Body of pancreas (tissue), 4 donors: Measurements from ENCODE around the gene NUBP2. TPM values are rescaled to one million over a fixed set of nuclear protein-coding genes. Genes with fewer than 3 reads are reported as not detected.

ENCODE experiments used
- ATAC-seq: fragments of 150-250 bp; one replicate; pipeline ENCODE4 v1.9.1; 2016
- DNase-seq, 4 donors: peaks; one replicate each; pipeline ENCODE4 v3.0.0-alpha.2; 2019
- H3K27ac ChIP-seq, 4 donors: fragments of 200-600 bp; sonication (generic); 1 replicate in 3 of 4; 2 replicates in 1 of 4; pipeline versions ENCODE4 v1.5.1 to v1.6.1; 2016 to 2019; ENCODE audit warnings: mild to moderate bottlenecking in 1 of 4, mixed read lengths in 1 of 4, moderate library complexity in 1 of 4
- H3K27me3 ChIP-seq, 2 donors: fragments of 200-600 bp; sonication (generic); one replicate each; pipeline ENCODE4 v1.6.0; 2016; ENCODE audit warnings: mild to moderate bottlenecking in 1 of 2
- H3K36me3 ChIP-seq, 2 donors: fragments of 200-600 bp; sonication (generic); replicated peaks in 1 of 2; 2 replicates each; pipeline ENCODE4 v1.5.1; 2016; ENCODE audit warnings: low read depth in 2 of 2; ENCODE audit not compliant: insufficient read depth in 1 of 2
- H3K4me1 ChIP-seq: fragments of 200-600 bp; sonication (generic); one replicate; pipeline ENCODE4 v1.6.0; 2016
- H3K4me3 ChIP-seq, 2 donors: fragments of 200-600 bp; sonication (generic); 1 replicate in 1 of 2; 2 replicates in 1 of 2; pipeline ENCODE4 v1.5.1; 2016 to 2019
- H3K9me3 ChIP-seq, 3 donors: fragments of 200-600 bp; sonication (generic); 1 replicate in 2 of 3; 2 replicates in 1 of 3; pipeline ENCODE4 v1.5.1; 2016
- CTCF ChIP-seq, 7 experiments: fragments of 450-650 bp in 4 of 7; fragments of 200-600 bp in 3 of 7; sonication (generic) in 3 of 7; IDR thresholded peaks; one replicate each; pipeline ENCODE4 v1.5.1; 2016 to 2019; ENCODE audit warnings: antibody characterized with exemption in 7 of 7
- POLR2A ChIP-seq, 3 donors: fragments of 450-650 bp; IDR thresholded peaks; one replicate each; pipeline ENCODE4 v1.6.1; 2016; ENCODE audit warnings: antibody characterized with exemption in 3 of 3, mild to moderate bottlenecking in 2 of 3
- WGBS, 2 donors: methylation state at CpG; one replicate each; pipeline ENCODE4 v1.1.5; 2017; 5-methylcytosine and 5-hydroxymethylcytosine counted together
- intact Hi-C: fragments of 100-400 bp; cut with DNase I; formaldehyde crosslinking; loops from one replicate; pipeline ENCODE4 v1.15.1; 2023
- total RNA-seq, 2 donors: library from RNA; depleted of rRNA; stranded (reverse); fragments of >200 nt; gene quantifications; one replicate each; pipeline ENCODE4 v1.1.0, GENCODE V29; 2016

Gene NUBP2
- total RNA-seq, 2 donors from 2014 or later: 61.0 to 72.6 TPM

GRCh38 chr16:1773703-1774447 is 8.9 kb upstream of the NUBP2 start:
- Histone ChIP-seq H3K4me3 (peak overlapping the region; percentile 77 to 95), H3K27me3 (no peaks in the 10 kb centered on the region), H3K4me1 (peaks cover 48% of the 10 kb centered on the region), H3K9me3 (no peaks in the 10 kb centered on the region), H3K27ac (peak overlapping the region; percentile 81 to 96 (median 94)), H3K36me3 (peaks cover 8 to 9% of the 10 kb centered on the region in 2 donors)
- intact Hi-C loops: no loop called here
- no peak for ATAC-seq
- WGBS, 2 donors: 0 to 9% methylated on average over 9 to 44 of the region's 45 CpGs
- no peak for TF ChIP-seq POLR2A (IDR thresholded peaks at IDR 0.05)
- peak in 1 of 7 experiments; percentile 6 for TF ChIP-seq CTCF (IDR thresholded peaks at IDR 0.05)
- peak in 2 of 4 donors; percentile 52 to 69 for DNase-seq

GRCh38 chr16:1774448-1774780 is 8.3 kb upstream of the NUBP2 start:
- Histone ChIP-seq H3K4me1 (peaks cover 49% of the 10 kb centered on the region), H3K36me3 (peaks cover 8 to 9% of the 10 kb centered on the region in 2 donors), H3K27me3 (no peaks in the 10 kb centered on the region), H3K27ac (peak overlapping the region in 3 of 4 donors; percentile 81 to 96 (median 96)), H3K9me3 (no peaks in the 10 kb centered on the region), H3K4me3 (no peak overlapping the region)
- TF ChIP-seq POLR2A (IDR thresholded peaks at IDR 0.05) (no peak), CTCF (IDR thresholded peaks at IDR 0.05) (no peak)
- intact Hi-C loops: no loop called here
- WGBS, 2 donors: 42 to 75% methylated on average over 5 to 7 of the region's 7 CpGs
- ATAC-seq (no peak), DNase-seq (no peak)

DNA sequence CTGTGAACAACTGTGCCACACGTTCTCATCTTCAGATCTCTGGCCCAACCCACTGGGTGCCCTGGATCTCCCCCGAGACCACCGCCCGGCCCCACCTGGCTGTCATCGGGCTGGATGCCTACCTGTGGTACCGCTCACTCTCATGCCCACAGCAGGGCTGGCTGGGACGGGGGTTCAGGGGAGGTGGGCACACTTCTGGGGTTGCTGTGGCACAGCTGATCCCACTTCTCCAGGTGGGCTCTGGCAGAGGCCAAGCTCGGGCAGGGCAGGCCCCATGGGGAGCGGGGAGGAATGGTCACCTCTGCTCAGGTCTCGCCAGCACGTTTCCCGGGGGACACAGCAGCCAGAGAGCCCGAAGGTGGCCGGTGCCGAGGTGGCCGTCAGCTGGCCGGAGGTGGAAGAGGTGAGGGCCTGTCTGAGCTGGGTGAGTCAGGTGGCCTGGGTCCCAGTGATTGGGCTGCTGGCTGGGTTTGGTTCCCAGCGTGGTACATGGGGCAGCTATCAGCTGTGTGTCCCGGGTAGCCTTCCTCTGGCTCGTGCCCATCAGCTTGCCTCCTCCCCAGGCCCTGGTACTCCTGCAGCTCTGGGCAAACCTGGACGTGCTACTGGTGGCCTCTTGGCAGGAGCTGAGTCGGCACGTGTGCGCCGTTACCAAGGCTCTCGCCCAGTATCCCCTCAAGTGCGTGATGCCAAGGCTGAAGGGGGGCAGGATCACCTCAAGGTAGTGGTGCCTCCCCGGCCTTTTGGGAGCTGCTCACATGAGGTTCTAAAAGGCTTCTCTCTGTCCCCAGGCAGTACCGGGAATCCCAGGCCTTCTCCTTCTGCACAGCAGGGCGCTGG is 7.5 kb upstream of the NUBP2 start:
- Histone ChIP-seq H3K27me3 (no peaks in the 10 kb centered on the region), H3K9me3 (no peaks in the 10 kb centered on the region), H3K4me3 (no peak overlapping the region), H3K27ac (peak overlapping the region in 1 of 4 donors; percentile 96), H3K36me3 (peaks cover 8 to 9% of the 10 kb centered on the region in 2 donors), H3K4me1 (peaks cover 49% of the 10 kb centered on the region)
- 90 to 94% methylated on average over 14 to 30 of the region's 30 CpGs for WGBS, 2 donors
- ATAC-seq: no peak
- TF ChIP-seq CTCF (IDR thresholded peaks at IDR 0.05) (no peak), POLR2A (IDR thresholded peaks at IDR 0.05) (no peak)
- intact Hi-C loops: no loop called here
- peak in 1 of 4 donors; percentile 16 for DNase-seq

DNA sequence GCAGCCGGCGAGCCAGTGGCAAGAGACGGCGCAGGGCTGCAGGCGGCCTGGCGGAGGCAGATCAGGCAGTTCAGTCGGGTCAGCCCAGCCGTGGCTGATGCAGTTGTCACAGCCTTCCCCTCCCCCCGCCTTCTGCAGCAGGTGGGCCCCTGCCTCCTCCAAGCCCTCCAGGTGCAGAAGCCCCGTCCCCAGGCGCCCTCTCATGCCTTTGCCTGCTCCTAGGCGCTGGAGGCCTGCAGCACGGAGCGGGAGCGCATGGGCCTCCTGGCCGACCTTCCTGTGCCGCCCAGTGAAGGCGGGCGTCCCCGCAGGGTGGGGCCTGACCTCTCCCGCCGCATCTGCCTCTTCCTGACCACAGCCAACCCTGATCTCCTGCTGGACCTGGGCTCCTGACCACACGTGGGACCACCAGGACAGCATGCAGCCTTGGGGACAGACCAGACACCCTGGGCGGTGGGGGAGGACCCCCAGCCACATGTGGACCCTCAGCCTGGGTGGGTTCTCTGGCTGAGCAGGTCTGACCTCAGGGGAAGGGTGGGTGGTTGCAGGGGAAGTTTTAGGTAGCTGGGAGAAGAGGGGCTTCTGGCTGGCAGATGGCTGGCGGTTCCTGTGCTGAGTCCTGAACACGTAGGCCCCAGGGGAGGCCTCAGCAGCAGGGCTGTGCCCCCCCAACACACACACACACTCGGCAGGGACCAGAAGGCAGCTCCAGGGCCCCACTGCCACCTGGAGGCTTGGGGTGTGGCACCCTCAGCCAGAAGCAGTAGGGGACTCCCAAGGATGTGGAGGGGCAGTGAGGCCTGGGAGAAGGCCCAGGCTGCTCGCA is 6.7 kb upstream of the NUBP2 start:
- TF ChIP-seq POLR2A (IDR thresholded peaks at IDR 0.05) (no peak), CTCF (IDR thresholded peaks at IDR 0.05) (no peak)
- H3K9me3 ChIP-seq: no peaks in the 10 kb centered on the region
- no peaks in the 10 kb centered on the region for H3K27me3 ChIP-seq
- intact Hi-C loops: no loop called here
- ATAC-seq (no peak), DNase-seq (peak in 1 of 4 donors; percentile 14)
- 77 to 89% methylated on average over 11 to 28 of the region's 28 CpGs for WGBS, 2 donors
- peaks cover 50% of the 10 kb centered on the region for H3K4me1 ChIP-seq
- H3K36me3 ChIP-seq: peaks cover 8 to 9% of the 10 kb centered on the region in 2 donors
- no peak overlapping the region for H3K27ac ChIP-seq
- H3K4me3 ChIP-seq: no peak overlapping the region
